IMR-90 (cell line): ENCODE measurements around the gene SIDT1. TPM values are rescaled to one million over a fixed set of nuclear protein-coding genes. Genes with fewer than 3 reads are reported as not detected.

ENCODE experiments used
- ATAC-seq: fragments of 200-7000 bp; cut with Tn5 transposase; 2 replicates; pipeline ENCODE4 v1.9.1; 2020; ENCODE audit warnings: low read depth, mild to moderate bottlenecking, moderate library complexity
- BruUV-seq: library from RNA; stranded (reverse); fragments of 400-500 nt; replicated peaks from 2 replicates; lab custom pipeline; 2021; lab: Mats Ljungman, UMichigan
- CTCF ChIA-PET: fragments of 300-600 bp; formaldehyde crosslinking; extraction: SDS; loops from one replicate; lab custom pipeline; 2021; ENCODE audit warnings: antibody characterized with exemption; lab: Yijun Ruan, JAX
- POLR2A ChIA-PET: fragments of 300-600 bp; sonication (Branson Sonifier 250); formaldehyde crosslinking; loops from one replicate; lab custom pipeline; 2022; ENCODE audit warnings: antibody characterized with exemption; ENCODE audit not compliant: unreplicated experiment; lab: Charles Lee
- DNase-seq: peaks from one replicate; pipeline ENCODE4 v3.0.0; 2013
- H2AFZ ChIP-seq: replicated peaks from 2 replicates; pipeline ENCODE3; 2013; ENCODE audit warnings: low read length, mild to moderate bottlenecking; ENCODE audit not compliant: poor library complexity
- H2AK5ac ChIP-seq: 2 replicates; pipeline ENCODE4 v1.6.1; 2013; ENCODE audit warnings: low read depth, low read length, inconsistent platforms
- H2AK9ac ChIP-seq: replicated peaks from 2 replicates; pipeline ENCODE3; 2013; ENCODE audit warnings: mild to moderate bottlenecking, low read depth, low read length, moderate library complexity; ENCODE audit not compliant: poor library complexity
- H2BK120ac ChIP-seq: 2 replicates; pipeline ENCODE4 v1.6.1; 2013; ENCODE audit warnings: low read depth, low read length, inconsistent platforms
- H2BK15ac ChIP-seq: 3 replicates; pipeline ENCODE4 v1.6.1; 2013; ENCODE audit warnings: low read depth, low read length, inconsistent platforms
- H2BK20ac ChIP-seq: 2 replicates; pipeline ENCODE4 v1.6.1; 2013; ENCODE audit warnings: low read depth, mild to moderate bottlenecking, inconsistent platforms, low read length, moderate library complexity
- H2BK5ac ChIP-seq: 2 replicates; pipeline ENCODE4 v1.6.1; 2013; ENCODE audit warnings: mild to moderate bottlenecking, low read depth, low read length, inconsistent platforms; ENCODE audit not compliant: poor library complexity, severe bottlenecking
- H3K14ac ChIP-seq: replicated peaks from 2 replicates; pipeline ENCODE4 v1.6.1; 2013; ENCODE audit warnings: low read depth, low read length, inconsistent platforms
- H3K18ac ChIP-seq: 2 replicates; pipeline ENCODE4 v1.6.1; 2013; ENCODE audit warnings: low read depth, low read length, control low read depth
- H3K23ac ChIP-seq: 2 replicates; pipeline ENCODE4 v1.6.1; 2013; ENCODE audit warnings: low read depth, low read length, inconsistent platforms
- H3K27ac ChIP-seq: 2 replicates; pipeline ENCODE4 v1.5.1; 2013; ENCODE audit warnings: mild to moderate bottlenecking, control low read depth, low read length; ENCODE audit not compliant: insufficient read depth
- H3K27me3 ChIP-seq: 2 replicates; pipeline ENCODE4 v1.6.1; 2013; ENCODE audit warnings: low read length; ENCODE audit not compliant: control insufficient read depth, insufficient read depth
- H3K36me3 ChIP-seq: 2 replicates; pipeline ENCODE4 v1.6.1; 2013; ENCODE audit warnings: low read length, mixed read lengths; ENCODE audit not compliant: control insufficient read depth, insufficient read depth
- H3K4ac ChIP-seq: 2 replicates; pipeline ENCODE4 v1.6.1; 2013; ENCODE audit warnings: low read depth, low read length, inconsistent platforms
- H3K4me1 ChIP-seq: 2 replicates; pipeline ENCODE4 v1.6.1; 2013; ENCODE audit warnings: low read length, mixed read lengths; ENCODE audit not compliant: control insufficient read depth, insufficient read depth
- H3K4me2 ChIP-seq: 2 replicates; pipeline ENCODE4 v1.6.1; 2013; ENCODE audit warnings: low read depth, mild to moderate bottlenecking, control low read depth, low read length, moderate library complexity
- H3K4me3 ChIP-seq: 2 replicates; pipeline ENCODE4 v1.5.1; 2013; ENCODE audit warnings: low read depth, mild to moderate bottlenecking, control low read depth, low read length, moderate library complexity; ENCODE audit not compliant: insufficient read depth
- H3K56ac ChIP-seq: 2 replicates; pipeline ENCODE4 v1.6.1; 2013; ENCODE audit warnings: low read length, inconsistent platforms; ENCODE audit not compliant: insufficient read depth; ENCODE audit errors: extremely low read depth
- H3K79me1 ChIP-seq, 2 experiments: 2 replicates each; pipeline ENCODE4 v1.6.1; 2013; ENCODE audit warnings: low read length in 2 of 2, inconsistent platforms in 1 of 2, low read depth in 1 of 2
- H3K9ac ChIP-seq: 2 replicates; pipeline ENCODE4 v1.6.1; 2013; ENCODE audit warnings: low read depth, low read length, control low read depth
- H3K9me1 ChIP-seq: 2 replicates; pipeline ENCODE4 v1.6.1; 2013; ENCODE audit warnings: low read length, inconsistent platforms; ENCODE audit not compliant: insufficient read depth
- H3K9me3 ChIP-seq: 2 replicates; pipeline ENCODE4 v1.6.1; 2013; ENCODE audit warnings: low read length; ENCODE audit not compliant: control insufficient read depth, insufficient read depth
- H4K20me1 ChIP-seq: 2 replicates; pipeline ENCODE4 v1.6.1; 2013; ENCODE audit warnings: low read length, inconsistent platforms; ENCODE audit not compliant: insufficient read depth
- H4K5ac ChIP-seq: 2 replicates; pipeline ENCODE4 v1.6.1; 2013; ENCODE audit warnings: mild to moderate bottlenecking, low read depth, low read length, control low read depth
- H4K8ac ChIP-seq, 2 experiments: 2 replicates each; pipeline ENCODE4 v1.6.1; 2013; ENCODE audit warnings: low read depth in 2 of 2, low read length in 2 of 2, control low read depth in 1 of 2, inconsistent platforms in 1 of 2
- H4K91ac ChIP-seq: 2 replicates; pipeline ENCODE4 v1.6.1; 2013; ENCODE audit warnings: low read depth, low read length, inconsistent platforms; ENCODE audit not compliant: insufficient read depth
- CHD1 ChIP-seq: IDR thresholded peaks from 2 replicates; pipeline ENCODE4 v1.6.1; 2012; ENCODE audit warnings: low read depth, low read length, improper control_type of control experiment
- MXI1 ChIP-seq: IDR thresholded peaks from 2 replicates; pipeline ENCODE4 v1.6.1; 2012; ENCODE audit warnings: low read depth, mild to moderate bottlenecking, low read length, moderate library complexity, borderline replicate concordance
- NFE2L2 ChIP-seq: fragments of 150-350 bp; IDR thresholded peaks from 2 replicates; pipeline ENCODE4 v1.6.1; 2016; ENCODE audit warnings: low read depth, mild to moderate bottlenecking, low read length
- POLR2A ChIP-seq: IDR thresholded peaks from 2 replicates; pipeline ENCODE4 v1.6.1; 2012; ENCODE audit warnings: mild to moderate bottlenecking, low read depth, low read length
- RAD21 ChIP-seq: IDR thresholded peaks from 2 replicates; pipeline ENCODE4 v1.6.1; 2012; ENCODE audit warnings: low read length, improper control_type of control experiment
- RCOR1 ChIP-seq: IDR thresholded peaks from 2 replicates; pipeline ENCODE4 v1.6.1; 2012; ENCODE audit warnings: mild to moderate bottlenecking, low read length, improper control_type of control experiment; ENCODE audit not compliant: insufficient replicate concordance
- RFX5 ChIP-seq: IDR thresholded peaks from 2 replicates; pipeline ENCODE4 v1.8.0; 2012; ENCODE audit warnings: low read depth, mild to moderate bottlenecking, low read length, moderate library complexity
- SMC3 ChIP-seq: fragments of 150-350 bp; IDR thresholded peaks from 2 replicates; pipeline ENCODE4 v1.6.1; 2016; ENCODE audit warnings: low read depth, mild to moderate bottlenecking, antibody characterized with exemption, low read length, moderate library complexity
- WGBS, 2 experiments: methylation state at CpG; one replicate each; pipeline versions ENCODE4 v1.1.5 to v1.1.7; 2013; ENCODE audit warnings: missing lambda C conversion rate in 2 of 2; ENCODE audit not compliant: insufficient read length in 1 of 2; ENCODE audit errors: extremely low coverage in 2 of 2; 5-methylcytosine and 5-hydroxymethylcytosine counted together
- dilution Hi-C: fragments of 300-500 bp; cut with HindIII; formaldehyde crosslinking; loops from one replicate; pipeline ENCODE4 v1.14.3; 2018; ENCODE audit warnings: low sequenced_read_pairs; ENCODE audit not compliant: unreplicated experiment
- in situ Hi-C: fragments of 300-500 bp; cut with MboI; formaldehyde crosslinking; loops from 3 replicates; pipeline ENCODE4 v1.14.3; 2019; ENCODE audit warnings: low sequenced_read_pairs, inconsistent platforms, mixed read lengths
- intact Hi-C: fragments of 100-400 bp; cut with micrococcal nuclease; formaldehyde crosslinking; loops from 2 replicates; pipeline ENCODE4 v1.10.0; 2022
- polyA plus RNA-seq, 3 experiments: library from polyadenylated mRNA; depleted of rRNA; stranded (reverse); fragments of >200 nt; gene quantifications; 2 replicates each; pipeline ENCODE4 v1.2.3, GENCODE V29; 2012; ENCODE audit warnings: low replicate concordance in 1 of 3
- total RNA-seq: library from RNA; depleted of rRNA; stranded (reverse); fragments of >200 nt; gene quantifications from 2 replicates; pipeline ENCODE4 v1.2.3, GENCODE V29; 2012
- TF ChIP-seq, protein P1 (sequence below): fragments of 150-350 bp; IDR thresholded peaks from 2 replicates; pipeline ENCODE4 v1.6.1; 2017; ENCODE audit warnings: mild to moderate bottlenecking, antibody characterized with exemption, low read length, low read depth
- TF ChIP-seq, protein P2 (sequence below): fragments of 150-350 bp; IDR thresholded peaks from 2 replicates; pipeline ENCODE4 v1.6.1; 2016; ENCODE audit warnings: low read depth, mild to moderate bottlenecking, low read length, moderate library complexity, borderline replicate concordance
- TF ChIP-seq, protein P3 (sequence below): conservative IDR thresholded peaks from 2 replicates; pipeline ENCODE4 v1.5.1; 2012; ENCODE audit warnings: mild to moderate bottlenecking, low read depth, low read length, improper control_type of control experiment

The SIDT1 gene
- total and polyA plus RNA-seq, 2 of the 4 experiments (the other 2 are of a cell fraction), result not detected

DNA sequence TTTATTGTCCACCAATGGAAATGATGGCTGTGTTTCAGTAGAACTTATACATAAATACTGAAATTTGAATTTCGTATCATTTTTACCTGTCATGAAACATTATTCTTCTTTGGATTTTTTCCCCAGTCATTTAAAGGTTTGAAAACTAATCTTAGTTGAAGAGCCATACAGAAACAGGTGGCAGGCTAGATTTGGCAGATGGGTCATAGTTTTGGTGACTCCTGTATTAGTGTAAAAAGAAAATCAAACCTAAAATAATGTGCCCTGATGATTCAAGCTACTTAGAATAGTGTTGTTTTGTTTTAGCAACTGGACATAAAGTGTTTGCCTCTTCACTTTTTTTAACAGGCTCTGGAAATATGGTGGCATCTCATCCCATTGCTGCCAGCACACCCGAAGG lies 68.9 kb downstream of the SIDT1 start:
- no peak overlapping the region for H4K5ac ChIP-seq
- no peaks in the 10 kb centered on the region for H3K36me3 ChIP-seq
- POLR2A ChIA-PET, result no interaction called here
- no peak overlapping the region for H3K4me3 ChIP-seq
- no peak overlapping the region for H2AK9ac ChIP-seq
- no peak overlapping the region for H4K8ac ChIP-seq
- CTCF ChIA-PET, result no interaction called here
- no peak overlapping the region for H3K23ac ChIP-seq
- TF ChIP-seq RAD21 (no peak), NFE2L2 (no peak), SMC3 (no peak), CHD1 (no peak), POLR2A (no peak), MXI1 (no peak), RCOR1 (no peak), RFX5 (no peak)
- TF ChIP-seq, protein P1, sequence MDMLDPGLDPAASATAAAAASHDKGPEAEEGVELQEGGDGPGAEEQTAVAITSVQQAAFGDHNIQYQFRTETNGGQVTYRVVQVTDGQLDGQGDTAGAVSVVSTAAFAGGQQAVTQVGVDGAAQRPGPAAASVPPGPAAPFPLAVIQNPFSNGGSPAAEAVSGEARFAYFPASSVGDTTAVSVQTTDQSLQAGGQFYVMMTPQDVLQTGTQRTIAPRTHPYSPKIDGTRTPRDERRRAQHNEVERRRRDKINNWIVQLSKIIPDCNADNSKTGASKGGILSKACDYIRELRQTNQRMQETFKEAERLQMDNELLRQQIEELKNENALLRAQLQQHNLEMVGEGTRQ, result no peak
- TF ChIP-seq, protein P2, sequence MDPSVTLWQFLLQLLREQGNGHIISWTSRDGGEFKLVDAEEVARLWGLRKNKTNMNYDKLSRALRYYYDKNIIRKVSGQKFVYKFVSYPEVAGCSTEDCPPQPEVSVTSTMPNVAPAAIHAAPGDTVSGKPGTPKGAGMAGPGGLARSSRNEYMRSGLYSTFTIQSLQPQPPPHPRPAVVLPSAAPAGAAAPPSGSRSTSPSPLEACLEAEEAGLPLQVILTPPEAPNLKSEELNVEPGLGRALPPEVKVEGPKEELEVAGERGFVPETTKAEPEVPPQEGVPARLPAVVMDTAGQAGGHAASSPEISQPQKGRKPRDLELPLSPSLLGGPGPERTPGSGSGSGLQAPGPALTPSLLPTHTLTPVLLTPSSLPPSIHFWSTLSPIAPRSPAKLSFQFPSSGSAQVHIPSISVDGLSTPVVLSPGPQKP, result no peak
- TF ChIP-seq, protein P3, sequence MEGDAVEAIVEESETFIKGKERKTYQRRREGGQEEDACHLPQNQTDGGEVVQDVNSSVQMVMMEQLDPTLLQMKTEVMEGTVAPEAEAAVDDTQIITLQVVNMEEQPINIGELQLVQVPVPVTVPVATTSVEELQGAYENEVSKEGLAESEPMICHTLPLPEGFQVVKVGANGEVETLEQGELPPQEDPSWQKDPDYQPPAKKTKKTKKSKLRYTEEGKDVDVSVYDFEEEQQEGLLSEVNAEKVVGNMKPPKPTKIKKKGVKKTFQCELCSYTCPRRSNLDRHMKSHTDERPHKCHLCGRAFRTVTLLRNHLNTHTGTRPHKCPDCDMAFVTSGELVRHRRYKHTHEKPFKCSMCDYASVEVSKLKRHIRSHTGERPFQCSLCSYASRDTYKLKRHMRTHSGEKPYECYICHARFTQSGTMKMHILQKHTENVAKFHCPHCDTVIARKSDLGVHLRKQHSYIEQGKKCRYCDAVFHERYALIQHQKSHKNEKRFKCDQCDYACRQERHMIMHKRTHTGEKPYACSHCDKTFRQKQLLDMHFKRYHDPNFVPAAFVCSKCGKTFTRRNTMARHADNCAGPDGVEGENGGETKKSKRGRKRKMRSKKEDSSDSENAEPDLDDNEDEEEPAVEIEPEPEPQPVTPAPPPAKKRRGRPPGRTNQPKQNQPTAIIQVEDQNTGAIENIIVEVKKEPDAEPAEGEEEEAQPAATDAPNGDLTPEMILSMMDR, result no peak
- 0 out of 2 replicates have a peak, but pooled peaks cover 2% of the 10 kb centered on the region for H3K9me1 ChIP-seq
- peaks cover 19% of the 10 kb centered on the region for H3K27me3 ChIP-seq
- no peaks in the 10 kb centered on the region for H4K20me1 ChIP-seq
- H3K4me1 ChIP-seq, result no peaks in the 10 kb centered on the region
- H2BK5ac ChIP-seq, result no peak overlapping the region
- H3K9me3 ChIP-seq, result no peaks in the 10 kb centered on the region
- no peak overlapping the region for H3K4ac ChIP-seq
- no peak overlapping the region for H2AFZ ChIP-seq
- H3K4me2 ChIP-seq, result no peak overlapping the region
- ATAC-seq, result no peak
- no peak for DNase-seq
- no peaks in the 10 kb centered on the region for H3K79me1 ChIP-seq
- WGBS, 2 experiments, result no CpG with 5 or more reads among the region's 2 CpGs
- intact Hi-C loops, result no loop called here
- dilution Hi-C loops, result no loop called here
- in situ Hi-C loops, result no loop called here
- H4K91ac ChIP-seq, result no peak overlapping the region
- no peak overlapping the region for H3K9ac ChIP-seq
- H2BK20ac ChIP-seq, result no peak overlapping the region
- no peak overlapping the region for H3K27ac ChIP-seq
- H3K14ac ChIP-seq, result no peak overlapping the region
- BruUV-seq, result no TSS peak
- no peak overlapping the region for H2BK120ac ChIP-seq
- no peak overlapping the region for H2BK15ac ChIP-seq
- no peak overlapping the region for H2AK5ac ChIP-seq
- no peak overlapping the region for H3K18ac ChIP-seq
- no peak overlapping the region for H3K56ac ChIP-seq
